Smooth muscle cell (in vitro differentiated cells): Measurements from ENCODE around the gene PLPPR4. TPM values are rescaled to one million over a fixed set of nuclear protein-coding genes. Genes with fewer than 3 reads are reported as not detected.

Source experiments
- DNase-seq: peaks from one replicate; lab custom pipeline; 2025; ENCODE audit not compliant: unreplicated experiment; lab: John Stamatoyannopoulos, UW
- H2AFZ ChIP-seq: fragments of 200-600 bp; sonication (generic); 2 replicates; pipeline ENCODE4 v1.6.0; 2016; ENCODE audit warnings: antibody characterized with exemption, low read depth, mild to moderate bottlenecking
- H3F3A ChIP-seq: fragments of 200-600 bp; sonication (generic); 2 replicates; pipeline ENCODE4 v1.6.0; 2017; ENCODE audit warnings: antibody characterized with exemption, low read depth
- H3K27ac ChIP-seq: fragments of 200-600 bp; sonication (generic); 2 replicates; pipeline ENCODE4 v1.5.1; 2016; ENCODE audit warnings: low read depth, mild to moderate bottlenecking
- H3K27me3 ChIP-seq: fragments of 200-600 bp; sonication (generic); 2 replicates; pipeline ENCODE4 v1.6.1; 2016; ENCODE audit warnings: low read depth, mild to moderate bottlenecking
- H3K36me3 ChIP-seq: fragments of 200-600 bp; sonication (generic); 2 replicates; pipeline ENCODE4 v1.5.1; 2016; ENCODE audit warnings: low read depth
- H3K4me1 ChIP-seq: fragments of 200-600 bp; sonication (generic); 2 replicates; pipeline ENCODE4 v1.5.1; 2016; ENCODE audit warnings: low read depth
- H3K4me2 ChIP-seq: fragments of 200-600 bp; sonication (generic); 2 replicates; pipeline ENCODE4 v1.6.0; 2016; ENCODE audit warnings: mild to moderate bottlenecking
- H3K4me3 ChIP-seq: fragments of 200-600 bp; sonication (generic); 2 replicates; pipeline ENCODE4 v1.5.1; 2016; ENCODE audit warnings: mild to moderate bottlenecking
- H3K79me2 ChIP-seq: fragments of 200-600 bp; sonication (generic); 2 replicates; pipeline ENCODE4 v1.6.0; 2016; ENCODE audit warnings: low read depth, mild to moderate bottlenecking
- H3K9ac ChIP-seq: fragments of 200-600 bp; sonication (generic); 2 replicates; pipeline ENCODE4 v1.6.0; 2016; ENCODE audit warnings: low read depth
- H3K9me3 ChIP-seq: fragments of 200-600 bp; sonication (generic); replicated peaks from 2 replicates; pipeline ENCODE4 v1.5.1; 2016; ENCODE audit warnings: low read depth
- H4K20me1 ChIP-seq: fragments of 200-600 bp; sonication (generic); 2 replicates; pipeline ENCODE4 v1.6.0; 2016; ENCODE audit warnings: low read depth
- WGBS: methylation state at CpG from one replicate; pipeline ENCODE4 v1.1.7; 2016; ENCODE audit warnings: low lambda C conversion rate; 5-methylcytosine and 5-hydroxymethylcytosine counted together
- polyA plus RNA-seq: library from polyadenylated mRNA; unstranded; fragments of >200 nt; fragmentation: Nextera tagmentation; extraction: Ambion mirVana; gene quantifications from 2 replicates; pipeline ENCODE4 v1.2.1, GENCODE V29; 2016
- total RNA-seq: library from RNA; depleted of rRNA; stranded (reverse); fragments of >200 nt; gene quantifications from 2 replicates; pipeline ENCODE4 v1.2.3, GENCODE V29; 2014
- TF ChIP-seq, protein P1 (sequence below): fragments of 200-600 bp; sonication (generic); IDR thresholded peaks from 2 replicates; pipeline ENCODE4 v1.5.1; 2017; ENCODE audit warnings: borderline replicate concordance, mild to moderate bottlenecking, antibody characterized with exemption; ENCODE audit not compliant: insufficient read depth, poor library complexity, severe bottlenecking

Gene PLPPR4
- total and polyA plus RNA-seq, 2 experiments from 2014 or later: 4.6 to 8.4 TPM

- H4K20me1 ChIP-seq: no peaks in the 10 kb centered on the region
- 83% methylated on average over 6 of the region's 6 CpGs for WGBS
- H3K4me2 ChIP-seq: no peak overlapping the region
- no peaks in the 10 kb centered on the region for H3K27me3 ChIP-seq
- TF ChIP-seq, protein P1, sequence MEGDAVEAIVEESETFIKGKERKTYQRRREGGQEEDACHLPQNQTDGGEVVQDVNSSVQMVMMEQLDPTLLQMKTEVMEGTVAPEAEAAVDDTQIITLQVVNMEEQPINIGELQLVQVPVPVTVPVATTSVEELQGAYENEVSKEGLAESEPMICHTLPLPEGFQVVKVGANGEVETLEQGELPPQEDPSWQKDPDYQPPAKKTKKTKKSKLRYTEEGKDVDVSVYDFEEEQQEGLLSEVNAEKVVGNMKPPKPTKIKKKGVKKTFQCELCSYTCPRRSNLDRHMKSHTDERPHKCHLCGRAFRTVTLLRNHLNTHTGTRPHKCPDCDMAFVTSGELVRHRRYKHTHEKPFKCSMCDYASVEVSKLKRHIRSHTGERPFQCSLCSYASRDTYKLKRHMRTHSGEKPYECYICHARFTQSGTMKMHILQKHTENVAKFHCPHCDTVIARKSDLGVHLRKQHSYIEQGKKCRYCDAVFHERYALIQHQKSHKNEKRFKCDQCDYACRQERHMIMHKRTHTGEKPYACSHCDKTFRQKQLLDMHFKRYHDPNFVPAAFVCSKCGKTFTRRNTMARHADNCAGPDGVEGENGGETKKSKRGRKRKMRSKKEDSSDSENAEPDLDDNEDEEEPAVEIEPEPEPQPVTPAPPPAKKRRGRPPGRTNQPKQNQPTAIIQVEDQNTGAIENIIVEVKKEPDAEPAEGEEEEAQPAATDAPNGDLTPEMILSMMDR: no peak
- H3K36me3 ChIP-seq: no peaks in the 10 kb centered on the region
- H3F3A ChIP-seq: no peaks in the 10 kb centered on the region
- H3K9ac ChIP-seq: no peak overlapping the region
- no peak for DNase-seq
- no peak overlapping the region for H3K4me3 ChIP-seq
- no peak overlapping the region for H3K27ac ChIP-seq
- no peaks in the 10 kb centered on the region for H3K79me2 ChIP-seq
- H3K4me1 ChIP-seq: no peaks in the 10 kb centered on the region
- no peaks in the 10 kb centered on the region for H3K9me3 ChIP-seq
- H2AFZ ChIP-seq: no peak overlapping the region
These were observed 24.6 kb upstream of the PLPPR4 start for GRCh38 chr1:99239690-99240089.

GRCh38 chr1:99240621-99241020 is 23.7 kb upstream of the PLPPR4 start:
- Histone ChIP-seq H3K4me2 (peak overlapping the region; percentile 23), H3K27me3 (no peaks in the 10 kb centered on the region), H3K27ac (peak overlapping the region; percentile 33), H3K79me2 (no peaks in the 10 kb centered on the region), H3K9me3 (no peaks in the 10 kb centered on the region), H3F3A (no peaks in the 10 kb centered on the region), H3K36me3 (no peaks in the 10 kb centered on the region), H2AFZ (no peak overlapping the region), H3K4me1 (no peaks in the 10 kb centered on the region), H3K9ac (no peak overlapping the region), H3K4me3 (no peak overlapping the region), H4K20me1 (no peaks in the 10 kb centered on the region)
- no peak for DNase-seq
- TF ChIP-seq, protein P1: no peak
- 19% methylated on average over 2 of the region's 2 CpGs for WGBS

- DNase-seq: no peak
- Histone ChIP-seq H3K9me3 (no peaks in the 10 kb centered on the region), H4K20me1 (no peaks in the 10 kb centered on the region), H2AFZ (no peak overlapping the region), H3K4me1 (no peaks in the 10 kb centered on the region), H3K36me3 (no peaks in the 10 kb centered on the region), H3K27me3 (no peaks in the 10 kb centered on the region), H3K79me2 (no peaks in the 10 kb centered on the region), H3K9ac (no peak overlapping the region), H3K27ac (no peak overlapping the region), H3K4me2 (no peak overlapping the region), H3K4me3 (no peak overlapping the region), H3F3A (no peaks in the 10 kb centered on the region)
- 97% methylated on average over 3 of the region's 3 CpGs for WGBS
- TF ChIP-seq, protein P1: no peak
These were observed 18.1 kb upstream of the PLPPR4 start for GRCh38 chr1:99246152-99246551.

DNA sequence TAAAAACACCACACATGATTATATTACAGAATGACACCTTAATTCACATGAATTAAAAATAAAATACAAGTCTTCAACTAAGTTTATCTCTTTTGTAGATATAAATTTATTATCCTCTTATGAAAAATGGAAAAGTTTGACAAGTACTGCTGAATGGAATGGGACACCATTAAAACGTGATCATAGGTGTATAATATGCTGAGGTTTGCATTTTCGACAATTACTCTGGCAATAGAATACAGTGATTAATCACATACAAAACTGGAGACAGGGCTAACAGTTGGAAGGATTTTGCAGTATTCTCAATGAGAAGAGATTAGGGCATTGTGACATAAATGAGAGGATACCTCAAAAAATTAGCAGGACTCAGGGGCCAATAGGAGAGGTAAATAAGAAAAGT is 17.1 kb upstream of the PLPPR4 start:
- Histone ChIP-seq H3K27me3 (no peaks in the 10 kb centered on the region), H3K4me2 (no peak overlapping the region), H3K9me3 (no peaks in the 10 kb centered on the region), H3K36me3 (no peaks in the 10 kb centered on the region), H3K4me3 (no peak overlapping the region), H3K79me2 (no peaks in the 10 kb centered on the region), H3K27ac (no peak overlapping the region), H3F3A (no peaks in the 10 kb centered on the region), H3K9ac (no peak overlapping the region), H3K4me1 (no peaks in the 10 kb centered on the region), H2AFZ (no peak overlapping the region), H4K20me1 (no peaks in the 10 kb centered on the region)
- no peak for DNase-seq
- 93% methylated on average over 2 of the region's 2 CpGs for WGBS
- TF ChIP-seq, protein P1: no peak
